Measurements from ENCODE around the gene BCL2L12. TPM values are rescaled to one million over a fixed set of nuclear protein-coding genes. Genes with fewer than 3 reads are reported as not detected.
A peak's percentile ranks its signal among the peaks of the same experiment; 100 is the strongest.

BCL2L12 gene
- total and polyA plus RNA-seq, 2 of the 13 experiments (the other 11 are each of a cell fraction or from before 2014, with no cell fraction given): 26.8 to 40.8 TPM

GRCh38 chr19:49677901-49678674 lies 12.4 kb downstream of the BCL2L12 start (continued):
- TF ChIP-seq ADNP (CRISPR knock-in tag; IDR thresholded peaks at IDR 0.05) (no peak), XRCC5 (optimal IDR thresholded peaks at IDR 0.05; ENCODE audit: low read length) (peak; percentile 72), PBX2 (CRISPR knock-in tag; IDR thresholded peaks at IDR 0.05) (0 out of 2 replicates have a peak, but pooled peaks have one; percentile 4), NR2F2 (IDR thresholded peaks at IDR 0.05; ENCODE audit: borderline replicate concordance, low read depth) (0 out of 2 replicates have a peak, but pooled peaks have one; percentile 30), SRY (CRISPR knock-in tag; IDR thresholded peaks at IDR 0.05) (no peak), ZNF883 (CRISPR knock-in tag; IDR thresholded peaks at IDR 0.05; ENCODE audit: not compliant biosample characterization) (no peak), CREBL2 (CRISPR knock-in tag; IDR thresholded peaks at IDR 0.05; ENCODE audit: borderline replicate concordance) (no peak), IKZF5 (CRISPR knock-in tag; IDR thresholded peaks at IDR 0.05) (no peak), STAG1 (CRISPR knock-in tag; IDR thresholded peaks at IDR 0.05) (peak; percentile 52), MAZ (IDR thresholded peaks at IDR 0.05; ENCODE audit: borderline replicate concordance, low read depth, low read length) (peak; percentile 39; the same call in 1 of the 2 replicates), MAZ (CRISPR knock-in tag; IDR thresholded peaks at IDR 0.05; ENCODE audit: low read depth) (no peak), NFIC (IDR thresholded peaks at IDR 0.05; ENCODE audit: low read length) (no peak), MLXIP (CRISPR knock-in tag; IDR thresholded peaks at IDR 0.05; ENCODE audit: borderline replicate concordance) (no peak), FLYWCH1 (CRISPR knock-in tag; IDR thresholded peaks at IDR 0.05) (no peak), POGZ (CRISPR knock-in tag; IDR thresholded peaks at IDR 0.05) (no peak), ZNF451 (CRISPR knock-in tag; IDR thresholded peaks at IDR 0.05) (no peak), BRD4 (CRISPR knock-in tag; IDR thresholded peaks at IDR 0.05) (no peak), RBFOX2 (IDR thresholded peaks at IDR 0.05; ENCODE audit: low read depth, low read length) (no peak)
- TF ChIP-seq, protein P1, sequence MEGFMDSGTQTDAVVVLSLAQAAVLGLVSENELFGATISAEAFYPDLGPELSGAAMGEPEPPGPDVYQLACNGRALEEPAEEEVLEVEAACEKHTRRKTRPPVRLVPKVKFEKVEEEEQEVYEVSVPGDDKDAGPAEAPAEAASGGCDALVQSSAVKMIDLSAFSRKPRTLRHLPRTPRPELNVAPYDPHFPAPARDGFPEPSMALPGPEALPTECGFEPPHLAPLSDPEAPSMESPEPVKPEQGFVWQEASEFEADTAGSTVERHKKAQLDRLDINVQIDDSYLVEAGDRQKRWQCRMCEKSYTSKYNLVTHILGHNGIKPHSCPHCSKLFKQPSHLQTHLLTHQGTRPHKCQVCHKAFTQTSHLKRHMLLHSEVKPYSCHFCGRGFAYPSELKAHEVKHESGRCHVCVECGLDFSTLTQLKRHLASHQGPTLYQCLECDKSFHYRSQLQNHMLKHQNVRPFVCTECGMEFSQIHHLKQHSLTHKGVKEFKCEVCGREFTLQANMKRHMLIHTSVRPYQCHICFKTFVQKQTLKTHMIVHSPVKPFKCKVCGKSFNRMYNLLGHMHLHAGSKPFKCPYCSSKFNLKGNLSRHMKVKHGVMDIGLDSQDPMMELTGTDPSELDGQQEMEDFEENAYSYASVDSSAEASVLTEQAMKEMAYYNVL (CRISPR knock-in tag; IDR thresholded peaks at IDR 0.05; ENCODE audit: borderline replicate concordance): no peak
- TF ChIP-seq, protein P2, sequence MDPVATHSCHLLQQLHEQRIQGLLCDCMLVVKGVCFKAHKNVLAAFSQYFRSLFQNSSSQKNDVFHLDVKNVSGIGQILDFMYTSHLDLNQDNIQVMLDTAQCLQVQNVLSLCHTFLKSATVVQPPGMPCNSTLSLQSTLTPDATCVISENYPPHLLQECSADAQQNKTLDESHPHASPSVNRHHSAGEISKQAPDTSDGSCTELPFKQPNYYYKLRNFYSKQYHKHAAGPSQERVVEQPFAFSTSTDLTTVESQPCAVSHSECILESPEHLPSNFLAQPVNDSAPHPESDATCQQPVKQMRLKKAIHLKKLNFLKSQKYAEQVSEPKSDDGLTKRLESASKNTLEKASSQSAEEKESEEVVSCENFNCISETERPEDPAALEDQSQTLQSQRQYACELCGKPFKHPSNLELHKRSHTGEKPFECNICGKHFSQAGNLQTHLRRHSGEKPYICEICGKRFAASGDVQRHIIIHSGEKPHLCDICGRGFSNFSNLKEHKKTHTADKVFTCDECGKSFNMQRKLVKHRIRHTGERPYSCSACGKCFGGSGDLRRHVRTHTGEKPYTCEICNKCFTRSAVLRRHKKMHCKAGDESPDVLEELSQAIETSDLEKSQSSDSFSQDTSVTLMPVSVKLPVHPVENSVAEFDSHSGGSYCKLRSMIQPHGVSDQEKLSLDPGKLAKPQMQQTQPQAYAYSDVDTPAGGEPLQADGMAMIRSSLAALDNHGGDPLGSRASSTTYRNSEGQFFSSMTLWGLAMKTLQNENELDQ (CRISPR knock-in tag; IDR thresholded peaks at IDR 0.05; ENCODE audit: borderline replicate concordance): no peak

Measured in HepG2 (cell line).